Neural progenitor cell (in vitro differentiated cells): ENCODE results near the gene CELSR1. TPM values are rescaled to one million over a fixed set of nuclear protein-coding genes. Genes with fewer than 3 reads are reported as not detected.
"Not testable (repeated sequence)": the region's sequence is repeated elsewhere in the genome, so short reads cannot be mapped to it uniquely, and the experiment has no call there.

ENCODE experiments used
- DNase-seq: peaks from one replicate; pipeline ENCODE4 v3.0.0-alpha.2; 2016; ENCODE audit warnings: low spot score
- H2AFZ ChIP-seq: fragments of 200-600 bp; sonication (generic); replicated peaks from 2 replicates; pipeline ENCODE4 v1.6.1; 2016; ENCODE audit warnings: antibody characterized with exemption
- H3F3A ChIP-seq: fragments of 200-600 bp; sonication (generic); 2 replicates; pipeline ENCODE4 v1.6.1; 2016; ENCODE audit warnings: antibody characterized with exemption, low read depth
- H3K27ac ChIP-seq: fragments of 200-600 bp; sonication (generic); 2 replicates; pipeline ENCODE4 v1.5.1; 2016; ENCODE audit warnings: mild to moderate bottlenecking
- H3K27me3 ChIP-seq: fragments of 200-600 bp; sonication (generic); 2 replicates; pipeline ENCODE4 v1.6.1; 2016; ENCODE audit warnings: mild to moderate bottlenecking, moderate library complexity
- H3K36me3 ChIP-seq: fragments of 200-600 bp; sonication (generic); 2 replicates; pipeline ENCODE4 v1.5.1; 2016
- H3K4me1 ChIP-seq: fragments of 200-600 bp; sonication (generic); 2 replicates; pipeline ENCODE4 v1.6.1; 2016; ENCODE audit warnings: mixed run types
- H3K4me2 ChIP-seq: fragments of 200-600 bp; sonication (generic); 2 replicates; pipeline ENCODE4 v1.6.1; 2016
- H3K4me3 ChIP-seq: fragments of 200-600 bp; sonication (generic); 2 replicates; pipeline ENCODE4 v1.5.1; 2016
- H3K79me2 ChIP-seq: fragments of 200-600 bp; sonication (generic); 2 replicates; pipeline ENCODE4 v1.6.1; 2016; ENCODE audit warnings: low read depth
- H3K9ac ChIP-seq: fragments of 200-600 bp; sonication (generic); 2 replicates; pipeline ENCODE4 v1.6.1; 2016
- H3K9me3 ChIP-seq: fragments of 200-600 bp; sonication (generic); 2 replicates; pipeline ENCODE4 v1.5.1; 2016; ENCODE audit warnings: low read depth
- H4K20me1 ChIP-seq: fragments of 200-600 bp; sonication (generic); 2 replicates; pipeline ENCODE4 v1.6.1; 2016; ENCODE audit warnings: low read depth
- H3K27ac Mint-ChIP-seq: 3 replicates; pipeline ENCODE4 v1.8.0; 2021; ENCODE audit warnings: mixed read lengths
- H3K27me3 Mint-ChIP-seq: 2 replicates; pipeline ENCODE4 v1.8.0; 2022; ENCODE audit warnings: low read depth, mild to moderate bottlenecking, inconsistent platforms, moderate library complexity, mixed read lengths; ENCODE audit not compliant: insufficient read depth
- H3K36me3 Mint-ChIP-seq: 3 replicates; pipeline ENCODE4 v1.8.0; 2021; ENCODE audit warnings: mixed read lengths
- H3K4me1 Mint-ChIP-seq: 3 replicates; pipeline ENCODE4 v1.8.0; 2021; ENCODE audit warnings: mixed read lengths
- H3K4me3 Mint-ChIP-seq: 3 replicates; pipeline ENCODE4 v1.8.0; 2021; ENCODE audit warnings: mild to moderate bottlenecking, moderate library complexity, mixed read lengths
- H3K9me3 Mint-ChIP-seq: 3 replicates; pipeline ENCODE4 v1.8.0; 2020; ENCODE audit warnings: mixed read lengths
- CTCF ChIP-seq: fragments of 200-600 bp; sonication (generic); IDR thresholded peaks from 2 replicates; pipeline ENCODE4 v1.5.1; 2017; ENCODE audit warnings: antibody characterized with exemption, mild to moderate bottlenecking
- EZH2 ChIP-seq: fragments of 200-600 bp; sonication (generic); IDR thresholded peaks from 2 replicates; pipeline ENCODE4 v1.6.1; 2017; ENCODE audit warnings: antibody characterized with exemption, mild to moderate bottlenecking, moderate library complexity
- EZH2phosphoT487 ChIP-seq: fragments of 200-600 bp; sonication (generic); IDR thresholded peaks from 2 replicates; pipeline ENCODE4 v1.6.1; 2017; ENCODE audit warnings: antibody characterized with exemption
- total RNA-seq: library from RNA; depleted of rRNA; stranded (reverse); fragments of >200 nt; gene quantifications from 2 replicates; pipeline ENCODE4 v1.2.3, GENCODE V29; 2015; ENCODE audit warnings: low replicate concordance

The CELSR1 gene
- total RNA-seq, 1 donor from 2014 or later = 12.3 TPM

DNA sequence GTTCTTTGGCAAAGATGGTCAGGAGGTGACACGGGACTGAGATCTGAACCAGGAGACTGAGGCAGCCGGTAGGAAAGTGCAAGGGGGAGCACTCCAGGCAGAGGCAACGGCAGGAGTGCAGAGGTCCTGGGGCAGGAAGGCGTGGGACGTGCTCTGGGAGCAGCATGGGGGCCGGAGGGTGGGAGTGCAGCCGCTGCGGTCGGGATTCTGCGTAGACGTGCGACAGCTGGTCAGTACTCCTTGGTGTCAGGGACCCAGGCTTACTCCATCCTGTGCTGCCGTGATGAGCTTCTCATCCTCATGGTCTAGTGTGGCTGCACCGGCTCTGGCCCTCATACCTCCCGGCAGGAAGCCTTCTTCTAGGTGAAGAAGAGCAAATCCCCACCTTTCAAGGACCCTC lies 218.8 kb downstream of the CELSR1 start:
- no peaks in the 10 kb centered on the region for H3K9me3 ChIP-seq
- no peak overlapping the region for H3K9ac ChIP-seq
- no peaks in the 10 kb centered on the region for H3K36me3 ChIP-seq
- no peaks in the 10 kb centered on the region for H3K4me1 ChIP-seq
- peaks cover 1% of the 10 kb centered on the region for H3K9me3 Mint-ChIP-seq
- no peaks in the 10 kb centered on the region for H3K79me2 ChIP-seq
- peak overlapping the region; percentile 82 for H3K27ac Mint-ChIP-seq
- no peak for DNase-seq
- H3K4me3 ChIP-seq = no peak overlapping the region
- no peaks in the 10 kb centered on the region for H4K20me1 ChIP-seq
- no peaks in the 10 kb centered on the region for H3K4me1 Mint-ChIP-seq
- no peak overlapping the region for H3K4me2 ChIP-seq
- H3F3A ChIP-seq = no peaks in the 10 kb centered on the region
- H3K27ac ChIP-seq = no peak overlapping the region
- no peak overlapping the region for H3K4me3 Mint-ChIP-seq
- H3K36me3 Mint-ChIP-seq = peaks cover 30% of the 10 kb centered on the region
- no peaks in the 10 kb centered on the region for H3K27me3 ChIP-seq
- no peak for TF ChIP-seq CTCF
- TF ChIP-seq EZH2phosphoT487 = no peak
- no peak for TF ChIP-seq EZH2
- H3K27me3 Mint-ChIP-seq = peaks cover 2% of the 10 kb centered on the region
- H2AFZ ChIP-seq = no peak overlapping the region

- Mint-ChIP-seq H3K27me3 (peaks cover 2% of the 10 kb centered on the region), H3K4me1 (no peaks in the 10 kb centered on the region), H3K27ac (no peak overlapping the region), H3K4me3 (no peak overlapping the region), H3K9me3 (peaks cover 1% of the 10 kb centered on the region), H3K36me3 (peaks cover 27% of the 10 kb centered on the region)
- H3F3A ChIP-seq = no peaks in the 10 kb centered on the region
- no peaks in the 10 kb centered on the region for H3K4me1 ChIP-seq
- no peak overlapping the region for H3K27ac ChIP-seq
- no peak overlapping the region for H3K4me2 ChIP-seq
- H3K4me3 ChIP-seq = no peak overlapping the region
- TF ChIP-seq EZH2 (no peak), EZH2phosphoT487 (no peak), CTCF (no peak)
- no peaks in the 10 kb centered on the region for H3K27me3 ChIP-seq
- no peak overlapping the region for H2AFZ ChIP-seq
- no peaks in the 10 kb centered on the region for H4K20me1 ChIP-seq
- DNase-seq = no peak
- H3K9ac ChIP-seq = no peak overlapping the region
- no peaks in the 10 kb centered on the region for H3K9me3 ChIP-seq
- H3K36me3 ChIP-seq = no peaks in the 10 kb centered on the region
- H3K79me2 ChIP-seq = no peaks in the 10 kb centered on the region
These were observed 219.8 kb downstream of the CELSR1 start for GRCh38 chr22:46317646-46318045.

DNA sequence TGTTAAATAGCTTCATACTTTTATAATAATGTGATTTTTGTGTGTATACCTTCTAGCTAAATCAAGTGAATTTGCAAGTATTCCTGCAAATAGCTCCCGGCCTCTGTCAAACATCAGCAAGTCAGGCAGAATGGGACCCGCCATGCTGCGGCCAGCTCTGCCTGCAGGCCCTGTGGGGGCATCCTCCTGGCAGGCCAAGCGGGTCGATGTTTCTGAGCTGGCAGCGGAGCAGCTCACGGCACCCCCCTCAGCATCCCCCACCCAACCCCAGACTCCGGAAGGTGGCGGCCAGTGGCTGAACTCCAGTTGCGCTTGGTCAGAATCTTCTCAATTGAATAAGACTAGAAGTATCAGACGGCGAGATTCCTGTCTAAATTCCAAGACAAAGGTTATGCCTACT lies 221.4 kb downstream of the CELSR1 start:
- no peak overlapping the region for H3K4me2 ChIP-seq
- no peak overlapping the region for H3K9ac ChIP-seq
- H3F3A ChIP-seq = no peaks in the 10 kb centered on the region
- no peaks in the 10 kb centered on the region for H3K79me2 ChIP-seq
- H3K4me1 Mint-ChIP-seq = no peaks in the 10 kb centered on the region
- no peaks in the 10 kb centered on the region for H3K27me3 ChIP-seq
- no peak overlapping the region for H3K4me3 ChIP-seq
- H3K27ac Mint-ChIP-seq = no peak overlapping the region
- no peak for TF ChIP-seq CTCF
- H3K4me3 Mint-ChIP-seq = no peak overlapping the region
- peaks cover 1% of the 10 kb centered on the region for H3K9me3 Mint-ChIP-seq
- H2AFZ ChIP-seq = no peak overlapping the region
- no peaks in the 10 kb centered on the region for H3K9me3 ChIP-seq
- no peak overlapping the region for H3K27ac ChIP-seq
- peaks cover 22% of the 10 kb centered on the region for H3K36me3 Mint-ChIP-seq
- DNase-seq = no peak
- no peaks in the 10 kb centered on the region for H4K20me1 ChIP-seq
- peaks cover 2% of the 10 kb centered on the region for H3K27me3 Mint-ChIP-seq
- H3K4me1 ChIP-seq = no peaks in the 10 kb centered on the region
- H3K36me3 ChIP-seq = no peaks in the 10 kb centered on the region

- not testable (repeated sequence) for H3K4me3 ChIP-seq, H3K27me3 Mint-ChIP-seq, H2AFZ ChIP-seq, H3K27ac Mint-ChIP-seq, DNase-seq, H3K4me3 Mint-ChIP-seq, H3K36me3 ChIP-seq, H4K20me1 ChIP-seq, H3K79me2 ChIP-seq, H3K27ac ChIP-seq, H3K4me1 Mint-ChIP-seq, H3K4me2 ChIP-seq, H3K9ac ChIP-seq, H3K27me3 ChIP-seq, H3F3A ChIP-seq, H3K4me1 ChIP-seq, H3K9me3 Mint-ChIP-seq, H3K9me3 ChIP-seq
- H3K36me3 Mint-ChIP-seq = peaks cover 25% of the 10 kb centered on the region
These were observed 224.6 kb downstream of the CELSR1 start for GRCh38 chr22:46312848-46313247.
